SK-N-SH (cell line): Measurements from ENCODE around the gene NTM. TPM values are rescaled to one million over a fixed set of nuclear protein-coding genes. Genes with fewer than 3 reads are reported as not detected.

ENCODE experiments used
- CTCF ChIA-PET: fragments of 300-600, 350-600 bp; formaldehyde crosslinking; extraction: SDS; loops from one replicate; lab custom pipeline; 2021; lab: Yijun Ruan, JAX
- POLR2A ChIA-PET: fragments of 350-600 bp; sonication (Branson Sonifier 250); formaldehyde crosslinking; extraction: SDS; loops from one replicate; lab custom pipeline; 2020; ENCODE audit warnings: antibody characterized with exemption, inconsistent platforms; lab: Yijun Ruan, JAX
- DNase-seq: peaks from one replicate; pipeline ENCODE4 v3.0.0; 2012
- H2AFZ ChIP-seq: fragments of 200-600 bp; sonication (generic); 2 replicates; pipeline ENCODE4 v1.8.1; 2016; ENCODE audit warnings: antibody characterized with exemption, mild to moderate bottlenecking, low read depth
- H3F3A ChIP-seq: fragments of 200-600 bp; sonication (generic); replicated peaks from 2 replicates; pipeline ENCODE3; 2016; ENCODE audit warnings: antibody characterized with exemption, mild to moderate bottlenecking; ENCODE audit not compliant: insufficient read depth
- H3K27ac ChIP-seq, 2 experiments: fragments of 200-500 bp in 1 of 2; fragments of 200-600 bp in 1 of 2; sonication (Bioruptor generic) in 1 of 2; sonication (generic), shearing (Covaris generic) in 1 of 2; 2 replicates each; pipeline versions ENCODE4 v1.5.1 to v1.6.1; 2014 to 2016; ENCODE audit warnings: low read depth in 2 of 2, inconsistent platforms in 1 of 2, low read length in 1 of 2, mild to moderate bottlenecking in 1 of 2, mixed read lengths in 1 of 2
- H3K27me3 ChIP-seq: fragments of 200-600 bp; sonication (generic), shearing (Covaris generic); 2 replicates; pipeline ENCODE4 v1.6.1; 2016; ENCODE audit warnings: mixed run types; ENCODE audit not compliant: insufficient read depth
- H3K36me3 ChIP-seq, 2 experiments: fragments of 200-500 bp in 1 of 2; fragments of 200-600 bp in 1 of 2; sonication (Bioruptor generic) in 1 of 2; sonication (generic) in 1 of 2; replicated peaks in 1 of 2; 2 replicates each; pipeline versions ENCODE3 to v1.5.1; 2014 to 2016; ENCODE audit warnings: low read length in 1 of 2, mild to moderate bottlenecking in 1 of 2; ENCODE audit not compliant: insufficient read depth in 2 of 2, control insufficient read depth in 1 of 2
- H3K4me1 ChIP-seq, 2 experiments: fragments of 200-500 bp in 1 of 2; fragments of 200-600 bp in 1 of 2; sonication (Bioruptor generic) in 1 of 2; sonication (generic), shearing (Covaris generic) in 1 of 2; 2 replicates each; pipeline versions ENCODE4 v1.5.1 to v1.6.1; 2014 to 2016; ENCODE audit warnings: low read depth in 1 of 2, low read length in 1 of 2, mixed run types in 1 of 2; ENCODE audit not compliant: insufficient read depth in 2 of 2, control insufficient read depth in 1 of 2
- H3K4me2 ChIP-seq: fragments of 200-600 bp; sonication (generic), shearing (Covaris generic); 2 replicates; pipeline ENCODE4 v1.6.1; 2017; ENCODE audit warnings: mixed run types
- H3K4me3 ChIP-seq, 2 experiments: fragments of 200-500 bp in 1 of 2; fragments of 200-600 bp in 1 of 2; sonication (Bioruptor generic) in 1 of 2; sonication (generic), shearing (Covaris generic) in 1 of 2; 2 replicates each; pipeline versions ENCODE4 v1.5.1 to v1.8.1; 2014 to 2016; ENCODE audit warnings: low read depth in 2 of 2, inconsistent platforms in 1 of 2, low read length in 1 of 2, mild to moderate bottlenecking in 1 of 2, mixed read lengths in 1 of 2, moderate library complexity in 1 of 2
- H3K79me2 ChIP-seq: fragments of 200-600 bp; sonication (generic); 2 replicates; pipeline ENCODE4 v1.8.1; 2017; ENCODE audit warnings: mild to moderate bottlenecking; ENCODE audit not compliant: insufficient read depth
- H3K9ac ChIP-seq: fragments of 200-600 bp; sonication (generic); 2 replicates; pipeline ENCODE4 v1.6.1; 2017; ENCODE audit warnings: mixed run types
- H3K9me2 ChIP-seq: fragments of 200-600 bp; sonication (generic); 2 replicates; pipeline ENCODE4 v1.6.1; 2017; ENCODE audit warnings: mixed run types
- H3K9me3 ChIP-seq: fragments of 200-600 bp; sonication (generic); 2 replicates; pipeline ENCODE4 v1.6.1; 2017; ENCODE audit warnings: mixed run types, mild to moderate bottlenecking, moderate library complexity
- H4K20me1 ChIP-seq: fragments of 200-600 bp; sonication (generic); 2 replicates; pipeline ENCODE4 v1.6.1; 2017; ENCODE audit warnings: mild to moderate bottlenecking, mixed run types; ENCODE audit not compliant: insufficient read depth
- EZH2phosphoT487 ChIP-seq: fragments of 200-600 bp; sonication (generic); IDR thresholded peaks from 2 replicates; pipeline ENCODE4 v1.6.1; 2017; ENCODE audit warnings: low read depth, mixed run types, mild to moderate bottlenecking, antibody characterized with exemption, moderate library complexity, borderline replicate concordance
- FOSL2 ChIP-seq: IDR thresholded peaks from 2 replicates; pipeline ENCODE4 v1.4.0; 2012; ENCODE audit warnings: low read depth, mild to moderate bottlenecking, moderate library complexity, borderline replicate concordance
- FOXJ3 ChIP-seq: sonication (generic); formaldehyde crosslinking; IDR thresholded peaks from 2 replicates; pipeline ENCODE4 v1.5.1; 2020; ENCODE audit warnings: mild to moderate bottlenecking, missing genetic modification reagents
- GATA2 ChIP-seq: sonication (generic); formaldehyde crosslinking; IDR thresholded peaks from 2 replicates; pipeline ENCODE4 v1.5.0; 2020; ENCODE audit warnings: mild to moderate bottlenecking, missing genetic modification reagents
- JUND ChIP-seq: IDR thresholded peaks from 2 replicates; pipeline ENCODE4 v1.4.0; 2012
- NRF1 ChIP-seq: IDR thresholded peaks from 2 replicates; pipeline ENCODE4 v1.6.1; 2012; ENCODE audit warnings: low read depth, mild to moderate bottlenecking, low read length
- RAD21 ChIP-seq: IDR thresholded peaks from 2 replicates; pipeline ENCODE4 v1.6.1; 2012; ENCODE audit warnings: mild to moderate bottlenecking, low read length
- RCOR1 ChIP-seq: fragments of 150-350 bp; IDR thresholded peaks from 2 replicates; pipeline ENCODE4 v1.6.1; 2017; ENCODE audit warnings: antibody characterized with exemption, low read length
- RXRA ChIP-seq: IDR thresholded peaks from 2 replicates; pipeline ENCODE4 v1.4.0; 2012; ENCODE audit warnings: low read depth, mild to moderate bottlenecking, borderline replicate concordance
- TCF12 ChIP-seq: IDR thresholded peaks from 2 replicates; pipeline ENCODE4 v1.4.0; 2012
- TEAD4 ChIP-seq: IDR thresholded peaks from 2 replicates; pipeline ENCODE4 v1.4.0; 2012; ENCODE audit warnings: mild to moderate bottlenecking, borderline replicate concordance; ENCODE audit not compliant: insufficient read depth
- YY1 ChIP-seq: IDR thresholded peaks from 2 replicates; pipeline ENCODE4 v1.4.0; 2012; ENCODE audit warnings: low read depth, mild to moderate bottlenecking
- WGBS: methylation state at CpG from one replicate; pipeline ENCODE4 v1.1.6; 2017; ENCODE audit warnings: low lambda C conversion rate; 5-methylcytosine and 5-hydroxymethylcytosine counted together
- polyA plus RNA-seq, 3 experiments: library from polyadenylated mRNA; depleted of rRNA; stranded (reverse); fragments of >200 nt; gene quantifications; 2 replicates each; pipeline ENCODE4 v1.2.3, GENCODE V29; 2012
- TF ChIP-seq, protein P1 (sequence below): IDR thresholded peaks from 2 replicates; pipeline ENCODE4; 2012
- TF ChIP-seq, protein P2 (sequence below): IDR thresholded peaks from 2 replicates; pipeline ENCODE4 v1.4.0; 2012; ENCODE audit warnings: low read depth, borderline replicate concordance
- TF ChIP-seq, protein P3 (sequence below): fragments of 150-350 bp; IDR thresholded peaks from 2 replicates; pipeline ENCODE4 v1.6.1; 2016; ENCODE audit warnings: mild to moderate bottlenecking, low read depth, low read length

Gene NTM
- polyA plus RNA-seq, 1 of the 3 experiments (the other 2 are of a cell fraction): 20.0 TPM

DNA sequence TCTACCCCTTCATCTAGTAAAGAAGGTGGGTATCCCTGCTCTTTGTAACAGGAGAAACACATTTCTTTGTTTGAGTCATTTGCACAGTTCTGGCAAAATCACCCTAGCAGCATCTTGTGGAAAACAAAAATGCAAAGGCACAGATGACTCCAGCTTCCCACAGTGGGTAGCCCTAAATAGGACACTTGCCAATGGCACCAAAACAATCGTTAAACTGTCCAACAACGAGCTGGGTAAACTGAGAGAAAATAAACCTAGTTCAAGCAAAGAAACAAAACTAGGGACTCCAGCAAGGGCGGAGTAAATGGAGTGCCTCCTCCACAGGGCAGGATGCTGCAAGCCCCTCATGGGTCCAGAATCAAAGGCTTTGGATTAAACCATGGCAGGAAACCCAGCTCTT is 239.5 kb downstream of the NTM start:
- no peak overlapping the region for H3K4me2 ChIP-seq
- H3K79me2 ChIP-seq: no peaks in the 10 kb centered on the region
- H3K9ac ChIP-seq: no peak overlapping the region
- no peaks in the 10 kb centered on the region for H3K27me3 ChIP-seq
- TF ChIP-seq RXRA (no peak), TEAD4 (no peak), RCOR1 (no peak), EZH2phosphoT487 (no peak), FOXJ3 (CRISPR knock-in tag) (no peak), TCF12 (no peak), GATA2 (CRISPR knock-in tag) (no peak), RAD21 (no peak)
- TF ChIP-seq, protein P1, sequence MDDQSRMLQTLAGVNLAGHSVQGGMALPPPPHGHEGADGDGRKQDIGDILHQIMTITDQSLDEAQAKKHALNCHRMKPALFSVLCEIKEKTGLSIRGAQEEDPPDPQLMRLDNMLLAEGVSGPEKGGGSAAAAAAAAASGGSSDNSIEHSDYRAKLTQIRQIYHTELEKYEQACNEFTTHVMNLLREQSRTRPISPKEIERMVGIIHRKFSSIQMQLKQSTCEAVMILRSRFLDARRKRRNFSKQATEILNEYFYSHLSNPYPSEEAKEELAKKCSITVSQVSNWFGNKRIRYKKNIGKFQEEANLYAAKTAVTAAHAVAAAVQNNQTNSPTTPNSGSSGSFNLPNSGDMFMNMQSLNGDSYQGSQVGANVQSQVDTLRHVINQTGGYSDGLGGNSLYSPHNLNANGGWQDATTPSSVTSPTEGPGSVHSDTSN: no peak
- TF ChIP-seq, protein P2, sequence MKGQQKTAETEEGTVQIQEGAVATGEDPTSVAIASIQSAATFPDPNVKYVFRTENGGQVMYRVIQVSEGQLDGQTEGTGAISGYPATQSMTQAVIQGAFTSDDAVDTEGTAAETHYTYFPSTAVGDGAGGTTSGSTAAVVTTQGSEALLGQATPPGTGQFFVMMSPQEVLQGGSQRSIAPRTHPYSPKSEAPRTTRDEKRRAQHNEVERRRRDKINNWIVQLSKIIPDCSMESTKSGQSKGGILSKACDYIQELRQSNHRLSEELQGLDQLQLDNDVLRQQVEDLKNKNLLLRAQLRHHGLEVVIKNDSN: no peak
- TF ChIP-seq, all 33 proteins: peak for 0
- WGBS: 7% methylated on average over 3 of the region's 3 CpGs
- Histone ChIP-seq H2AFZ (no peak overlapping the region), H3K27ac (no peak overlapping the region), H3K9me3 (no peaks in the 10 kb centered on the region), H3K4me3 (no peak overlapping the region), H4K20me1 (no peaks in the 10 kb centered on the region), H3K36me3 (no peaks in the 10 kb centered on the region), H3F3A (no peaks in the 10 kb centered on the region), H3K4me1 (no peaks in the 10 kb centered on the region), H3K9me2 (no peaks in the 10 kb centered on the region)
- no peak for DNase-seq
- POLR2A ChIA-PET: no interaction called here
- CTCF ChIA-PET: interaction anchor here (0.7 to 1.5 kb wide), 4 partner anchors 30 to 379 kb away, joined by 3 to 4 read pairs (median 3); no protein-coding TSS in a partner anchor

DNA sequence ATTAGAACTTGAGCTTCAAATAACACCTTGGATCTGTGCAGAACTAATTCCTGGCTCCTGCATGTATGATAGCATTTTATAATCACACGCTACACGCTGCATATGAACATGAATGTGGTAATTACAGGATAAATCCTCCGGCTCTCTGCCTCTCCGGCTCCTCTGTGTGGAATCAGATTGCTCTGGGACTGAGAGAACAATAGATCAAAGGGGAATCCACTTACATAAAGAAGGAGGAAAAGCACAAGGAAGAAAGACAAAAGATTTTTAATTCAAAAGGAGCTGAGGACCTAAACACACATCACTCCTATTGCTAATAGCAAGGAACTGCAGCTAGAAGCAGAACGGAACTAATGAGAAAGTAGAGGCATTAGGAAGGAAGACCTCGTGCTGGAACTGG is 240.9 kb downstream of the NTM start:
- H3K9me2 ChIP-seq: no peaks in the 10 kb centered on the region
- CTCF ChIA-PET: interaction anchor here (0.6 to 1.8 kb wide), 6 partner anchors 11 to 1861 kb away, joined by 3 to 5 read pairs (median 3); no protein-coding TSS in a partner anchor
- DNase-seq: no peak

More for the DNA sequence above, 240.9 kb downstream of the NTM start:
- H3K9ac ChIP-seq: no peak overlapping the region
- no peaks in the 10 kb centered on the region for H4K20me1 ChIP-seq
- TF ChIP-seq TCF12: no peak
- TF ChIP-seq, protein P3, sequence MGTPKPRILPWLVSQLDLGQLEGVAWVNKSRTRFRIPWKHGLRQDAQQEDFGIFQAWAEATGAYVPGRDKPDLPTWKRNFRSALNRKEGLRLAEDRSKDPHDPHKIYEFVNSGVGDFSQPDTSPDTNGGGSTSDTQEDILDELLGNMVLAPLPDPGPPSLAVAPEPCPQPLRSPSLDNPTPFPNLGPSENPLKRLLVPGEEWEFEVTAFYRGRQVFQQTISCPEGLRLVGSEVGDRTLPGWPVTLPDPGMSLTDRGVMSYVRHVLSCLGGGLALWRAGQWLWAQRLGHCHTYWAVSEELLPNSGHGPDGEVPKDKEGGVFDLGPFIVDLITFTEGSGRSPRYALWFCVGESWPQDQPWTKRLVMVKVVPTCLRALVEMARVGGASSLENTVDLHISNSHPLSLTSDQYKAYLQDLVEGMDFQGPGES: no peak
- TF ChIP-seq JUND: no peak
- TF ChIP-seq GATA2 (CRISPR knock-in tag): no peak
- no peak for TF ChIP-seq NRF1
- no peak for TF ChIP-seq YY1
- TF ChIP-seq FOSL2: no peak
- TF ChIP-seq, all 33 proteins: peak for 0
- H3K27ac ChIP-seq: no peak overlapping the region
- H3K4me1 ChIP-seq: no peaks in the 10 kb centered on the region
- no peak overlapping the region for H3K4me2 ChIP-seq
- WGBS: 24% methylated on average over 6 of the region's 6 CpGs
- H3K79me2 ChIP-seq: no peaks in the 10 kb centered on the region
- POLR2A ChIA-PET: no interaction called here
- no peaks in the 10 kb centered on the region for H3K27me3 ChIP-seq
- no peak overlapping the region for H3K4me3 ChIP-seq
- no peaks in the 10 kb centered on the region for H3K9me3 ChIP-seq
- no peaks in the 10 kb centered on the region for H3F3A ChIP-seq
- H2AFZ ChIP-seq: no peak overlapping the region
- no peaks in the 10 kb centered on the region for H3K36me3 ChIP-seq
